B cell (primary cell): ENCODE measurements around the gene TAF4. TPM values are rescaled to one million over a fixed set of nuclear protein-coding genes. Genes with fewer than 3 reads are reported as not detected.

Experiments used
- ATAC-seq: fragments of 200-7000 bp; cut with Tn5 transposase; one replicate; pipeline ENCODE4 v1.10.0; 2021; ENCODE audit warnings: low read depth, mild to moderate bottlenecking, moderate number of reproducible peaks, moderate library complexity
- CTCF ChIA-PET: fragments of 350-600 bp; sonication (Branson Sonifier 250); formaldehyde crosslinking; loops from one replicate; lab custom pipeline; 2021; ENCODE audit warnings: antibody characterized with exemption, inconsistent platforms; lab: Charles Lee
- POLR2A ChIA-PET: fragments of 350-600 bp; sonication (Branson Sonifier 250); formaldehyde crosslinking; loops from one replicate; lab custom pipeline; 2021; ENCODE audit warnings: antibody characterized with exemption; lab: Charles Lee
- DNase-seq: peaks from one replicate; pipeline ENCODE4 v3.0.0; 2013
- H2AFZ ChIP-seq: 2 replicates; pipeline ENCODE4 v1.6.1; 2012; ENCODE audit warnings: mild to moderate bottlenecking, low read depth, low read length; ENCODE audit not compliant: insufficient read depth, poor library complexity, severe bottlenecking
- H3K27ac ChIP-seq, 2 donors: 1 replicate in 1 of 2; 2 replicates in 1 of 2; pipeline ENCODE4 v1.5.1; 2012 to 2013; ENCODE audit warnings: low read length in 2 of 2, mild to moderate bottlenecking in 2 of 2, moderate library complexity in 1 of 2
- H3K27me3 ChIP-seq, 4 experiments: fragments of 200-600 bp in 1 of 4; sonication (generic) in 1 of 4; replicated peaks in 1 of 4; 1 replicate in 2 of 4; 2 replicates in 2 of 4; pipeline versions ENCODE4 v1.6.1 to v1.7.0; 2013 to 2016; ENCODE audit warnings: low read length in 3 of 4, mild to moderate bottlenecking in 2 of 4, mixed read lengths in 1 of 4, moderate library complexity in 1 of 4; ENCODE audit not compliant: insufficient read depth in 4 of 4, control insufficient read depth in 3 of 4; ENCODE audit errors: control extremely low read depth in 1 of 4
- H3K36me3 ChIP-seq, 2 experiments: replicated peaks in 1 of 2; 1 replicate in 1 of 2; 2 replicates in 1 of 2; pipeline versions ENCODE4 v1.6.1 to v1.7.1; 2013; ENCODE audit warnings: low read length in 1 of 2; ENCODE audit not compliant: insufficient read depth in 2 of 2, control insufficient read depth in 1 of 2; ENCODE audit errors: control extremely low read depth in 1 of 2, extremely low read depth in 1 of 2
- H3K4me1 ChIP-seq, 2 donors: fragments of 200-600 bp in 1 of 2; sonication (generic) in 1 of 2; 1 replicate in 1 of 2; 2 replicates in 1 of 2; pipeline versions ENCODE4 v1.5.1 to v1.6.1; 2013 to 2017; ENCODE audit warnings: low read length in 2 of 2; ENCODE audit not compliant: control insufficient read depth in 2 of 2, insufficient read depth in 2 of 2
- H3K4me2 ChIP-seq: replicated peaks from 2 replicates; pipeline ENCODE3; 2012; ENCODE audit warnings: mild to moderate bottlenecking, low read depth, low read length; ENCODE audit not compliant: poor library complexity, severe bottlenecking
- H3K4me3 ChIP-seq, 5 experiments: fragments of 200-600 bp in 1 of 5; sonication (generic) in 1 of 5; 1 replicate in 3 of 5; 2 replicates in 2 of 5; pipeline versions ENCODE4 v1.5.1 to v1.7.0; 2011 to 2016; ENCODE audit warnings: low read length in 4 of 5, mild to moderate bottlenecking in 4 of 5, low read depth in 2 of 5, control low read depth in 1 of 5, moderate library complexity in 1 of 5; ENCODE audit not compliant: insufficient read depth in 1 of 5; ENCODE audit errors: control extremely low read depth in 1 of 5, extremely low read depth in 1 of 5
- H3K79me2 ChIP-seq: fragments of 200-600 bp; sonication (generic); one replicate; pipeline ENCODE4 v1.6.0; 2016; ENCODE audit warnings: low read length; ENCODE audit not compliant: control insufficient read depth, insufficient read depth
- H3K9ac ChIP-seq: fragments of 200-600 bp; sonication (generic); 2 replicates; pipeline ENCODE4 v1.6.1; 2017; ENCODE audit warnings: mild to moderate bottlenecking, low read length, moderate library complexity
- H3K9me3 ChIP-seq, 3 donors: one replicate each; pipeline versions ENCODE4 v1.6.1 to v1.7.1; 2013; ENCODE audit warnings: low read length in 2 of 3; ENCODE audit not compliant: control insufficient read depth in 2 of 3, insufficient read depth in 1 of 3; ENCODE audit errors: control extremely low read depth in 1 of 3
- H4K20me1 ChIP-seq: 2 replicates; pipeline ENCODE4 v1.6.0; 2012; ENCODE audit warnings: mild to moderate bottlenecking, low read length; ENCODE audit not compliant: insufficient read depth, control insufficient read depth, poor library complexity, severe bottlenecking
- H3K27ac Mint-ChIP-seq: one replicate; pipeline ENCODE4 v1.8.0; 2021; ENCODE audit warnings: mixed read lengths
- H3K27me3 Mint-ChIP-seq: one replicate; pipeline ENCODE4 v1.8.0; 2021; ENCODE audit warnings: mixed read lengths
- H3K4me1 Mint-ChIP-seq: one replicate; pipeline ENCODE4 v1.8.0; 2021; ENCODE audit warnings: mixed read lengths
- H3K4me3 Mint-ChIP-seq: one replicate; pipeline ENCODE4 v1.8.0; 2021; ENCODE audit warnings: mixed read lengths
- H3K9me3 Mint-ChIP-seq: one replicate; pipeline ENCODE4 v1.8.0; 2022; ENCODE audit warnings: mixed read lengths; ENCODE audit not compliant: insufficient read depth
- EZH2 ChIP-seq: IDR thresholded peaks from 2 replicates; pipeline ENCODE4 v1.6.1; 2012; ENCODE audit warnings: borderline replicate concordance, low read depth, mild to moderate bottlenecking, moderate library complexity, low read length; ENCODE audit not compliant: insufficient read depth, poor library complexity, severe bottlenecking
- WGBS: methylation state at CpG from one replicate; pipeline ENCODE4 v1.1.5; 2013; ENCODE audit warnings: missing lambda C conversion rate; ENCODE audit not compliant: insufficient coverage; 5-methylcytosine and 5-hydroxymethylcytosine counted together
- intact Hi-C: fragments of 100-400 bp; cut with micrococcal nuclease; formaldehyde crosslinking; loops from one replicate; pipeline ENCODE4 v1.10.0; 2022
- polyA plus RNA-seq: library from polyadenylated mRNA; depleted of rRNA; stranded (reverse); fragments of >200 nt; gene quantifications from 2 replicates; pipeline ENCODE4 v1.2.3, GENCODE V29; 2012
- total RNA-seq, 2 donors: library from RNA; stranded (reverse); fragments of 120-200 nt in 1 of 2; gene quantifications; 1 replicate in 1 of 2; 2 replicates in 1 of 2; pipeline versions ENCODE4 v1.2.3 to v1.2.4, GENCODE V29; 2013 to 2022
- TF ChIP-seq, protein P1 (sequence below): fragments of 200-600 bp; IDR thresholded peaks from one replicate; pipeline ENCODE4 v1.8.0; 2022; ENCODE audit warnings: antibody characterized with exemption, mild to moderate bottlenecking

The TAF4 gene
- total and polyA plus RNA-seq, 2 donors (not counting 1 experiment from before 2014, with no cell fraction given), result 13.9 to 39.5 TPM

DNA sequence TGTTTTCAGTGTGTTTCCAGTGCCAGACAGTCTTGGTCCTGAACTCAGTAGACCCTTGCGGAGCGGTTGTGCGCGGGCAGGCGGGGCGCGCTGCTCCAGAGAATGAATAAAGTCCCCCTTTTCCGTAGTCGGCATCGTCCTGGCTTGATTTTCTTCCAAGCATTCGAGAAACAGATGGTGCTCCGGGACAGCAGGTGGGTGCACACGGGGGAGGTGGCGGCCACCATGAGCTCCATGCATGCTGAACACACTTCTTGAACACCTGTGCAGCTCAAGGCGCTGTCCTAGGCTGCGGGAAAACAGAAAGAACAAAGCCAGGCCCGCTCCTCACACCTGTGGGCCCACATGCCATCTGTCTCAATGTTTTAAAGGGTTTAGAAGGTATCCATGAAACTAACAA, 125.2 kb downstream of the TAF4 start:
- H3K4me2 ChIP-seq, result no peak overlapping the region
- Mint-ChIP-seq H3K4me3 (no peak overlapping the region), H3K27ac (no peak overlapping the region), H3K27me3 (no peaks in the 10 kb centered on the region), H3K4me1 (no peaks in the 10 kb centered on the region), H3K9me3 (no peaks in the 10 kb centered on the region)
- H3K79me2 ChIP-seq, result no peaks in the 10 kb centered on the region
- ChIA-PET POLR2A (no interaction called here), CTCF (no interaction called here)
- no peaks in the 10 kb centered on the region for H3K36me3 ChIP-seq
- ATAC-seq (no peak), DNase-seq (no peak)
- 93% methylated on average over 15 of the region's 17 CpGs for WGBS
- H3K27ac ChIP-seq, result no peak overlapping the region
- no peaks in the 10 kb centered on the region for H3K9me3 ChIP-seq
- H3K27me3 ChIP-seq, result no peaks in the 10 kb centered on the region
- intact Hi-C loops, result no loop called here
- no peaks in the 10 kb centered on the region for H4K20me1 ChIP-seq
- TF ChIP-seq, protein P1, sequence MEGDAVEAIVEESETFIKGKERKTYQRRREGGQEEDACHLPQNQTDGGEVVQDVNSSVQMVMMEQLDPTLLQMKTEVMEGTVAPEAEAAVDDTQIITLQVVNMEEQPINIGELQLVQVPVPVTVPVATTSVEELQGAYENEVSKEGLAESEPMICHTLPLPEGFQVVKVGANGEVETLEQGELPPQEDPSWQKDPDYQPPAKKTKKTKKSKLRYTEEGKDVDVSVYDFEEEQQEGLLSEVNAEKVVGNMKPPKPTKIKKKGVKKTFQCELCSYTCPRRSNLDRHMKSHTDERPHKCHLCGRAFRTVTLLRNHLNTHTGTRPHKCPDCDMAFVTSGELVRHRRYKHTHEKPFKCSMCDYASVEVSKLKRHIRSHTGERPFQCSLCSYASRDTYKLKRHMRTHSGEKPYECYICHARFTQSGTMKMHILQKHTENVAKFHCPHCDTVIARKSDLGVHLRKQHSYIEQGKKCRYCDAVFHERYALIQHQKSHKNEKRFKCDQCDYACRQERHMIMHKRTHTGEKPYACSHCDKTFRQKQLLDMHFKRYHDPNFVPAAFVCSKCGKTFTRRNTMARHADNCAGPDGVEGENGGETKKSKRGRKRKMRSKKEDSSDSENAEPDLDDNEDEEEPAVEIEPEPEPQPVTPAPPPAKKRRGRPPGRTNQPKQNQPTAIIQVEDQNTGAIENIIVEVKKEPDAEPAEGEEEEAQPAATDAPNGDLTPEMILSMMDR, result no peak
- no peak for TF ChIP-seq EZH2
- H3K4me1 ChIP-seq, result no peaks in the 10 kb centered on the region
- H2AFZ ChIP-seq, result no peak overlapping the region
- H3K9ac ChIP-seq, result no peak overlapping the region
- no peak overlapping the region for H3K4me3 ChIP-seq

DNA sequence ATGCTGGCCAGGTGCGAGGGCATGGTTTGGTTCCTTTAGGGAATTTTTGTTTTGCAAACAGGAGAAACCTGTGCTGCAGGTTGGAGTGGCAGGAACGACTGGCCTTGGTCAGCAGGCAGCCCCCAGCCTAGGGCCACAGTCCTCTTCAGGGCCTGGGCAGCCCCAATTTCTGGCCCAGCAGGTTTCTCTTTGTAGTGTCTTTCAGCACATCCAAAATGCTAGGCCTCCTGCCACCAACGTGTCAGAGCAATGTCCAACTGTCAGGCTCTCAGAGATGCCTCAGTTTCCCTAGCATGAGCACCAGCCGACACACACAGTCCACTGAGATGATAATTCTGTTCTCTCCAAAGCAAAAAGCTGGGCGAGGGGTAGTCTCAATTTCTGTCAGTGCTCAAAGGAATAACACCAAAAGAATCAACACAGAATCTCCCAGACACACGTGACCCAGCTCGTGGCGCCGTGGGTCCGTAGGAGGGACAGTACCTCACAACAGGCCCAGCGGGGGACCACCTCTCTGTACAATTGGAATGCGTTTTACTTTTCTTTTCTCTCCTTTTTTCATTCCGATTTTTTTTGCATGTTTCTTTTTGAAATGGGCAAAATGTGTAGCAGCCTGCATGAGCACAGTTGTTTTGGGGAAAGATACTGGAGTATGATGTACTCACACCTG, 125.9 kb downstream of the TAF4 start:
- H3K4me3 ChIP-seq, result no peak overlapping the region
- WGBS, result 83% methylated on average over 11 of the region's 13 CpGs
- Mint-ChIP-seq H3K9me3 (no peaks in the 10 kb centered on the region), H3K4me3 (no peak overlapping the region), H3K27me3 (no peaks in the 10 kb centered on the region), H3K27ac (no peak overlapping the region), H3K4me1 (no peaks in the 10 kb centered on the region)
- no peaks in the 10 kb centered on the region for H3K36me3 ChIP-seq
- ATAC-seq, result no peak
- no peaks in the 10 kb centered on the region for H3K4me1 ChIP-seq
- intact Hi-C loops, result no loop called here
- H3K9me3 ChIP-seq, result no peaks in the 10 kb centered on the region
- H3K4me2 ChIP-seq, result no peak overlapping the region
- no peak for DNase-seq
- H3K27me3 ChIP-seq, result no peaks in the 10 kb centered on the region
- H4K20me1 ChIP-seq, result no peaks in the 10 kb centered on the region
- ChIA-PET CTCF (no interaction called here), POLR2A (no interaction called here)
- H3K27ac ChIP-seq, result no peak overlapping the region
- TF ChIP-seq EZH2, result no peak
- TF ChIP-seq, protein P1, result no peak
- no peaks in the 10 kb centered on the region for H3K79me2 ChIP-seq
- H3K9ac ChIP-seq, result no peak overlapping the region
- no peak overlapping the region for H2AFZ ChIP-seq
